Effector CD4-positive, alpha-beta T cell (primary cell): Measurements from ENCODE around the gene AEBP1.

Source experiments
- DNase-seq: peaks from one replicate; pipeline ENCODE4 v3.0.0-alpha.2; 2020

The AEBP1 gene

DNA sequence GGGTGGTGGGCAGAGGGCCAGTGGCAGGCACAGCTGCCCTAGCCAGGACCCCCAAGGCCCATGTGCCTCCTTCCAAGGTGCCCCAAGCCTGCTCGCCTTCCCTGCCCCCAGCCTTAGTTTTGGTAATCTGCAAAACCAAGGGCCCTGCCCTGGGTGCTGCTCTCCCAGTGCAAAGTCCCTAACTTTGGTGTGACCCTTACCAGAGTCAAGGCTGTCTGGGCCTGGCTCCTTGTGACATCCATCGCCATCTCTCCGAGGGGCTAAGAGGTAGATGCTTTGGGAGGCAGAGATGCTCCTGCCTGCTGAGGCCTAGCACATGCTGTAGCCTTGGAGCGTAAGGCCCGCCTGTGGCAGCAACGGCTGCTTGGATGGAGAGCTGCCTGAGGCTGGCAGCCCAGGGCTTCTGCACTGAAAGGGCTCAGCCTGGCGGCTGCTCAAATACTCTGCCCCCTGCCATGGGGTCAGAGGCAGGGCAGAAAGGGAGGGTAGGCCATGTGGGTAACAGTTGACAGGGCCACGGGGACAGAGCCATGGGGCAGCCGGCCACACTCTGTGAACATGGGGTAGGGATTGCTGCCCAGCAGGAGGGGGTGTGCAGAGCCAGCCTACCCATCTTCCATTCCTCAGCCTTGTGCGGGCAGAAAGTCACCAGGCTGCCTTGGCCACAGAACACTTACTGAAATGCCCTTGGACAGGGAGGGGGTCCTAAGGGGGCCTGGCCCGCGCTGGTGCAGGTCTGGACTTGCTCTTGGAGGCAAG is 54.9 kb downstream of the AEBP1 start:
- no peak for DNase-seq

DNA sequence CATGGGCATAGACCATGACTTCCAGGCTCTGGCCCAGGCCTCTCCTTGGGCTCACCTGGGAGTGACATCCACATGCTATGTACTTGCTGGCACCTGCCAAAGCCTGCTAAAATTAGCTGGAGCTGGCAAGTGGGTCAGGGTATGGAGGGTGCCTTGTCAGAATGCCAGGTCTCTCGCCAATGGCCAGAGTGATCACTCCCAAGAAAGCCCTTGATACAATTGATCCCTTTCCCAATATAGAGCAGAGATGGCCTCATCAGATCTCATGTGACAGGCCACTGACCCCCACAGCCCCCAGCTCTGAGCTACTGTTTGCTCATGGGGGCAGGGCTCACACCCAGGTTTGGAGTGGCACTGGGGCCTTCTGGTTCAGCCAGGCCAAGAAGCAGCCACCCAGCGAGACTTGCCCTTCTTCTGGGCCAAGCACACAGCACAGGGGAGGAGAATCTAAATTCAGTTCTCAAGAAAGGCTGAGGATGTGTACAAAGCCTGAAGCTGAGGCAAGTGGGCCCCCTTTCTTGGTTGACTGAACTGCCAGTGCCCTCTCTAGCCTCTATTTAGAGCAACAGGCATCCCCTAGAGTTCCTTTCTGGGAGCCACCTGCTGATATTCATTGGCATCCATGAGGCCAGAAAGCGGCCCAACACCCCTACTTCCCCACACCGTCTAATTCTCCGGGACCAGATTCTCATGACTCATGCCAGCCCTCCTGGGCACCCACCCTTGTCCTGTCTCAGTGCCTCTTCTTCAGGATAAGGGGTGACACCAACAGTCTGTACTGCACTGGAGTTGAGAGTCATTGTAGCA is 55.9 kb downstream of the AEBP1 start:
- DNase-seq: no peak

DNA sequence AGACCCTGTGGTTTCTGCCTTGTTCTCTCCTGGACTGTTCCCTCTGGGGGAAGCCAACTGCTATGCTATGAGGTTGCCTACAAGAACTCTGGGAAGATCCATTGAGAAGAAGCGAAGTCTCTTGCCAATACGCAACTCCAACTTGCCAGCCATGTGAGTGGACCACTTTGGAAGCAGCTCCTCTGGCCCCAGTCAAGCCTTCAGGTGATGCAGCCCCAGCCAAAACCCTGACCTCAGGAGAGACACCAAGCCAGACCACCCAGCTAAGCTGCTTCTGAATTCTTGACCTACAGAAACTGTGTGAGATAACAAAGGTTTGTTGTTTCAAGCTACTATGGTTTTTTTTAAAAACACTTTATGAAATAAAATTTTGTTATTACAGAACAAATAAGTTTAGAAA is 57.2 kb downstream of the AEBP1 start:
- DNase-seq: no peak

DNA sequence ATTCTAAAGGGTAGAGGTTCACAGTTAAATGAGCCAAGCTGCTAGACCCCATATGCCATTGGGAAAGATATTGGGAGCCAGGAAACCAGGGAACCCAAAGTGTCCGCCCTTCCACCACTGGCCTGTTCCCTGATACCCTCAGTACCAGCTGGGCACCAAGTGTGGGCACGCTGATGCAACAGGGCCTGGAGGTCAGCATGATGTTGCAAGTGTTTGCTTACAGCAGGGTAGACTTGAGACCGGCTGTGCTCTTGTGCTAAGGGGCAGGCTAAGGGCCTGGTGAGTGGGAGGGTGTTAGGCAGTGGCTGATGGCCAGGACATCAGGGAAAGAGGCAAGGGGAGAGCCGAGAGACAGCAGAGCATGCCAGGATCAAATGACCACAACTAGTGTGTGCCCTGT is 58.0 kb downstream of the AEBP1 start:
- no peak for DNase-seq

DNA sequence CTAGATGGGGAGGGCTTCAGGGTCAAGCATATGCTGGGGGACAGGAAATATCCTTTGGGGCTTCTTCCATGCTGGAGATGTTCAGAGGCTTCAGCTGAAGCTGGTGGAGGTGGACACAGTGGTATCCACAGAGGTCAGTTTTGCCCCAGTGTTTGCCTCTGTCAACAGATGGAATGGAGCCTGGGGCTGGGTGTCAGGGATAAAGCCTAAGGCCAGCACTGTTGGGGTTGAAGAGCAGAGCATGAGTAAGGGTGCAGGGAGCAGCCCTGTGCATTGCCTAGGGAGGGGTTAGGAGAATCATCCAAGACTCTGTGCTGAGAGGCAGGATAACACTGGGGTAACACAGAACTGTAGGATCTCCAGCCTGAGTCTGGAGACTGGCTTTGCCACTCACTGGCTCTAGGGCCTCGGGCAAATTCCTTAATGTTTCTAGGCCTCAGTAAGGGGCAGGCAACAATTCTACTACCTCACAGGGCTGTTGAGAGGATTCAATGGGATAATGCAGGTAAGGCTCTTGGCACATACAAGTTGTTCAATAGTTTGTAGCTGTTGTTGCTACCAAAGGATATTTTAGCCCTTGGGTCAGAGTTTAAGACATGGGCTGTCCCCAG is 58.7 kb downstream of the AEBP1 start:
- DNase-seq: no peak

DNA sequence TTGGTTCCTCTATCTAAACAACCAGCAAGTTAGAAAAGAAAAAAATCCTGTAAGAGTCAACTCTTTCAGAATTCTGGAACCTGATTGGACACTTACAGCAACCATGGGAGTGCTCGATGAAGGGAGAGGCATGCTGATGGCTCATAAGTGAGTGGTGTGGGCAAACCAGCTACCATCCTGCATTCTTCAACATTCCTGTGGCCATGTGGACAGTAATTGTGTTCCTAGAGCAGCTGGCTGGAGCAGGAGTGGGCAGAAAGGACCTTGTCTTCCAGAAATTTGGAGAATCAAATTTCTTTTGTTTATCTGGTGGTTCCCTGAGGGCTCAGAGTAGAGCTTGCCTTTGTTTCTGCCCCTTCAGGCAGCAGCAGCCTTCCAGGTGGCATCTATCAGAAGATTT is 59.4 kb downstream of the AEBP1 start:
- DNase-seq: no peak
